Kidney (tissue), 14 donors: ENCODE data around the gene TMEM87B. TPM values are rescaled to one million over a fixed set of nuclear protein-coding genes. Genes with fewer than 3 reads are reported as not detected.

ENCODE experiments used
- DNase-seq, 5 donors: peaks; one replicate each; pipeline ENCODE4 v3.0.0-alpha.2; 2013 to 2020
- FAIRE-seq: peaks from 2 replicates; lab custom pipeline; 2012; peaks lifted over from hg19 to GRCh38; lab: Jason Lieb, UNC
- H3K27ac ChIP-seq, 2 donors: one replicate each; pipeline ENCODE4 v1.7.0; 2013; ENCODE audit warnings: low read depth in 2 of 2, low read length in 2 of 2, inconsistent platforms in 1 of 2
- H3K27me3 ChIP-seq: one replicate; pipeline ENCODE4 v1.7.1; 2013; ENCODE audit warnings: low read length, inconsistent platforms; ENCODE audit not compliant: control insufficient read depth, insufficient read depth
- H3K36me3 ChIP-seq, 3 donors: one replicate each; pipeline versions ENCODE4 v1.7.0 to v1.7.1; 2013; ENCODE audit warnings: low read length in 3 of 3, control low read depth in 1 of 3, inconsistent platforms in 1 of 3; ENCODE audit not compliant: insufficient read depth in 3 of 3, control insufficient read depth in 2 of 3
- H3K4me1 ChIP-seq, 3 donors: one replicate each; pipeline versions ENCODE4 v1.7.0 to v1.7.1; 2013; ENCODE audit warnings: low read length in 3 of 3, inconsistent platforms in 1 of 3, low read depth in 1 of 3; ENCODE audit not compliant: control insufficient read depth in 2 of 3, insufficient read depth in 2 of 3
- H3K4me3 ChIP-seq, 3 donors: one replicate each; pipeline versions ENCODE4 v1.7.0 to v1.8.1; 2013; ENCODE audit warnings: low read length in 3 of 3, control low read depth in 1 of 3, inconsistent platforms in 1 of 3
- H3K9ac ChIP-seq, 3 donors: one replicate each; pipeline versions ENCODE4 v1.7.0 to v1.7.1; 2013; ENCODE audit warnings: low read length in 3 of 3, control low read depth in 1 of 3, inconsistent platforms in 1 of 3
- H3K9me3 ChIP-seq, 3 donors: one replicate each; pipeline versions ENCODE4 v1.7.0 to v1.7.1; 2013; ENCODE audit warnings: low read length in 3 of 3, control low read depth in 1 of 3, inconsistent platforms in 1 of 3; ENCODE audit not compliant: control insufficient read depth in 2 of 3, insufficient read depth in 1 of 3
- intact Hi-C: fragments of 100-400 bp; cut with DNase I; formaldehyde crosslinking; loops from one replicate; pipeline ENCODE4 v1.11.1; 2022
- polyA plus RNA-seq: library from polyadenylated mRNA; stranded (reverse); fragments of 350-450 nt; fragmentation: Illumina TruSeq; extraction: RNeasy Lipid Tissue Mini Kit (QIAGEN cat#74804); gene quantifications from one replicate; pipeline ENCODE4 v1.2.3, GENCODE V29; 2014; ENCODE audit warnings: low read depth, low replicate concordance; ENCODE audit not compliant: insufficient read depth
- total RNA-seq: library from RNA; stranded (reverse); fragmentation: NEBNext Ultra II Directional; extraction: Animal tissue kit (Norgen Biotek cat#: 25700); gene quantifications from one replicate; pipeline ENCODE4 v1.2.1, GENCODE V29; 2021
- TF ChIP-seq, protein P1 (sequence below): IDR thresholded peaks from 3 replicates; pipeline ENCODE4 v1.5.1; 2012; ENCODE audit warnings: mild to moderate bottlenecking, moderate library complexity, borderline replicate concordance; ENCODE audit not compliant: insufficient read depth; ENCODE audit errors: extremely low read depth
- donor health status: control.
- donor health status: control.
- donor health status: control.
- donor health status: control.
- donor health status: control.
- donor health status: DM: yes; HTN: yes; CAD: no.
- donor health status: Normal renal cell carcinoma (clear cell type).

The TMEM87B gene
- total and polyA plus RNA-seq, 2 donors from 2014 or later = 6.5 to 21.9 TPM

DNA sequence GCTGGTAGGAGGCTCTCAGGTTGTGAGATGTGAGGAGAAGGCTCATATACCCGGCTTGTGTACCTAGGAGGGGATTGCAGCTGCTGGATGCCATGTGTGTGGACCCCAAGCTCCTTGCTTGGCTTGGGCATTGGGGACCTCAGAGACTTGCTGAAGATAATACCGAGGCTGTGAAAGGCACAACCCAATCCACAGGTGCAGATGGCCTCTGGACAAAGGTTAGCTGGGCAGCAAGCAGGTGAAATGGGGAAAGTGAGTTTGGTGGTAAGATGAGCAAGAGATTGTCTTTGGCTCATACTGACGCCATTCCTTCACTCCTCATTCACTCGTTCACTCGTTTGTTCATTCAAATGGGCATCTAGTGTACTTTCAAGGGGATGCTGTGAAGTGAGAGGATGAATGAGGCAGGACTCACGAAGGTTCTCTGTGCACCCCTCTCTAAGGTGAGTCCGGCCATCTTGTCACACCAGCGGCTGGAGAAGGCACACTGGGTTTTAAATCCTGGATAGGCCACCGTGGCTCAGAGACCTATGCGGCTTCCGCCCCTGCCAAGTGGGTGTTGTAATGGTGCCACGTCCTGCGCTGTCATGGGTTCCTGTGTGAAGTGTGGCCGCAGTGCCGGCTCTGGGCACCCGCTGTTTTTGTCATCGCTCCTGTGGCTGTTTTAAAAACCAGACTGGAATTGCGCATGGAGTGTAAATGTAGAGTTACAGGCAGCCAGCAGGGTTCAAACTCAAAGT lies 96.8 kb downstream of the TMEM87B start:
- Histone ChIP-seq H3K36me3 (no peaks in the 10 kb centered on the region), H3K9me3 (no peaks in the 10 kb centered on the region), H3K4me1 (no peaks in the 10 kb centered on the region), H3K27ac (no peak overlapping the region), H3K9ac (no peak overlapping the region), H3K4me3 (no peak overlapping the region), H3K27me3 (no peaks in the 10 kb centered on the region)
- DNase-seq (peak in 1 of 5 donors; percentile 26), FAIRE-seq (no peak)
- intact Hi-C loops = no loop called here
- TF ChIP-seq, protein P1, sequence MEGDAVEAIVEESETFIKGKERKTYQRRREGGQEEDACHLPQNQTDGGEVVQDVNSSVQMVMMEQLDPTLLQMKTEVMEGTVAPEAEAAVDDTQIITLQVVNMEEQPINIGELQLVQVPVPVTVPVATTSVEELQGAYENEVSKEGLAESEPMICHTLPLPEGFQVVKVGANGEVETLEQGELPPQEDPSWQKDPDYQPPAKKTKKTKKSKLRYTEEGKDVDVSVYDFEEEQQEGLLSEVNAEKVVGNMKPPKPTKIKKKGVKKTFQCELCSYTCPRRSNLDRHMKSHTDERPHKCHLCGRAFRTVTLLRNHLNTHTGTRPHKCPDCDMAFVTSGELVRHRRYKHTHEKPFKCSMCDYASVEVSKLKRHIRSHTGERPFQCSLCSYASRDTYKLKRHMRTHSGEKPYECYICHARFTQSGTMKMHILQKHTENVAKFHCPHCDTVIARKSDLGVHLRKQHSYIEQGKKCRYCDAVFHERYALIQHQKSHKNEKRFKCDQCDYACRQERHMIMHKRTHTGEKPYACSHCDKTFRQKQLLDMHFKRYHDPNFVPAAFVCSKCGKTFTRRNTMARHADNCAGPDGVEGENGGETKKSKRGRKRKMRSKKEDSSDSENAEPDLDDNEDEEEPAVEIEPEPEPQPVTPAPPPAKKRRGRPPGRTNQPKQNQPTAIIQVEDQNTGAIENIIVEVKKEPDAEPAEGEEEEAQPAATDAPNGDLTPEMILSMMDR = no peak

DNA sequence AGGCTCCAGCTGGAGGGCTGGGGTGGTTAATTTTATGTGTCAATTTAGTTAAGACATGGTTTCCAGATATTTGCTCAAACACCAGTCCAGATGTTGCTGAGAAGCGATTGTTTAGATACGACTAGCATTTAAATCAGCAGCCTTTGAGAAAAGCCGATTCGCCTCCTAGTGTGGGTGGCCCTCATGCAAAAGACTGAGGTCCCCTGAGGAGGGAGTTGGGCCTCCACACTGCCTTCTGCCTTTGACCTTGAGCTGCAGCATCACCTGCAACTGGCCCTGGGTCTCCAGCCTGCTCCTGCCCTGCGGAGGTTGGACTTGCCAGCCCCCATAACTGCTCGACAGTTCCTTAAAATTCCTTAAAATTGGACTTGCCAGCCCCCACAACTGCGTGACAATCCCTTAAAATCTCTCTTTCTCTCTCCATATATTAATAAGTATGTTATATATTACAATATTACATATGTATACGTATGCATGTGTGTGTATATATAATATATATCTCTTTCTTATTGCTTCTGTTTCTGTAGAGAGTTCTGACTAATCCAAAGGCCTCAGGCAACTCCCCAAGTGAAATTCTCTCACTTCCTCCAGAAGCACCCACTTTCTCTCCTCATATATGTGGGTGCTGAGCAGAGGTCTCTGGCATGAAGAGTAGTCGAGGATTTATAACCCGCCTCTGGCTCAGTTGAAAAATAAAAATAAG lies 97.6 kb downstream of the TMEM87B start:
- H3K36me3 ChIP-seq = no peaks in the 10 kb centered on the region
- FAIRE-seq = no peak
- H3K27me3 ChIP-seq = no peaks in the 10 kb centered on the region
- no peaks in the 10 kb centered on the region for H3K4me1 ChIP-seq
- no peaks in the 10 kb centered on the region for H3K9me3 ChIP-seq
- peak in 2 of 5 donors; percentile 11 to 31 for DNase-seq
- H3K9ac ChIP-seq = no peak overlapping the region
- intact Hi-C loops = no loop called here
- no peak overlapping the region for H3K27ac ChIP-seq
- TF ChIP-seq, protein P1 = no peak
- H3K4me3 ChIP-seq = no peak overlapping the region

DNA sequence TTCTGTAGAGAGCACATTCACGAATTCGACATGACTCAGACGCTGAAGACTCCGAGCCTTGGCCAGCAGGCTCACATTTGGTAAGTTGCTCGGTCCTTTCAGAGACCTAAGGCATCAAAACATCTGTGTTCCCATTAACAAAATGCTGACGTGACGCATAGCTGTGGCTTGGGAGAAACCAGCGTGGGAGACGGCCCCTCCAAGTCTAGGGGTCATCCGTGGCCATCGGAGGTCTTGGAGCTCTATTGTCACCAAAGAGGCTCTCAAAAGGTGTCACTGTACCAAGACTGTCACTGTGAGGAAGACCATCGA lies 98.1 kb downstream of the TMEM87B start:
- no peaks in the 10 kb centered on the region for H3K36me3 ChIP-seq
- TF ChIP-seq, protein P1 = no peak
- no peaks in the 10 kb centered on the region for H3K9me3 ChIP-seq
- no peaks in the 10 kb centered on the region for H3K27me3 ChIP-seq
- H3K9ac ChIP-seq = no peak overlapping the region
- H3K4me1 ChIP-seq = no peaks in the 10 kb centered on the region
- intact Hi-C loops = no loop called here
- no peak overlapping the region for H3K27ac ChIP-seq
- DNase-seq (peak in 1 of 5 donors; percentile 10), FAIRE-seq (no peak)
- no peak overlapping the region for H3K4me3 ChIP-seq
